Activated naive CD8-positive, alpha-beta T cell treated with anti-CD3 and anti-CD28 coated beads, Interleukin-2, amount 50 U/mL, for 16 hours (primary cell): ENCODE data around the gene NCAN.
A peak's percentile ranks its signal among the peaks of the same experiment; 100 is the strongest.
"Not testable (repeated sequence)": the region's sequence is repeated elsewhere in the genome, so short reads cannot be mapped to it uniquely, and the experiment has no call there.

Source experiments
- DNase-seq: peaks from one replicate; pipeline ENCODE4 v3.0.0-alpha.2; 2020; ENCODE audit warnings: low read depth, low spot score

NCAN gene

DNA sequence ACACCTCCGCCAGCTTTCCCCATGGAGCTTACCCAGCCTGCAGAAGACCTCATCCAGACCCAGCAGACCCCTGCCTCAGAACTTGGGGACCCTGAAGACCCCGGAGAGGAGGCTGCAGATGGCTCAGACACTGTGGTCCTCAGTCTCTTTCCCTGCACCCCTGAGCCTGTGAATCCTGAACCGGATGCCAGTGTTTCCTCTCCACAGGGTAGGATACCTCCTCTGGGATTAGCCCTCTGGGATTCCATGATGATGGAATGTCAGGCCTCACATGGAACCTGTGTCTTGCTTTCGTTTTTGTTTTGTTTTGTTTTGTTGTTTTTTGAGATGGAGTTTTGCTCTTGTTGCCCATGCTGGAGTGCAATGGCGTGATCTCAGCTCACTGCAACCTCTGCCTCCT is 17.8 kb upstream of the NCAN start:
- DNase-seq, result no peak

DNA sequence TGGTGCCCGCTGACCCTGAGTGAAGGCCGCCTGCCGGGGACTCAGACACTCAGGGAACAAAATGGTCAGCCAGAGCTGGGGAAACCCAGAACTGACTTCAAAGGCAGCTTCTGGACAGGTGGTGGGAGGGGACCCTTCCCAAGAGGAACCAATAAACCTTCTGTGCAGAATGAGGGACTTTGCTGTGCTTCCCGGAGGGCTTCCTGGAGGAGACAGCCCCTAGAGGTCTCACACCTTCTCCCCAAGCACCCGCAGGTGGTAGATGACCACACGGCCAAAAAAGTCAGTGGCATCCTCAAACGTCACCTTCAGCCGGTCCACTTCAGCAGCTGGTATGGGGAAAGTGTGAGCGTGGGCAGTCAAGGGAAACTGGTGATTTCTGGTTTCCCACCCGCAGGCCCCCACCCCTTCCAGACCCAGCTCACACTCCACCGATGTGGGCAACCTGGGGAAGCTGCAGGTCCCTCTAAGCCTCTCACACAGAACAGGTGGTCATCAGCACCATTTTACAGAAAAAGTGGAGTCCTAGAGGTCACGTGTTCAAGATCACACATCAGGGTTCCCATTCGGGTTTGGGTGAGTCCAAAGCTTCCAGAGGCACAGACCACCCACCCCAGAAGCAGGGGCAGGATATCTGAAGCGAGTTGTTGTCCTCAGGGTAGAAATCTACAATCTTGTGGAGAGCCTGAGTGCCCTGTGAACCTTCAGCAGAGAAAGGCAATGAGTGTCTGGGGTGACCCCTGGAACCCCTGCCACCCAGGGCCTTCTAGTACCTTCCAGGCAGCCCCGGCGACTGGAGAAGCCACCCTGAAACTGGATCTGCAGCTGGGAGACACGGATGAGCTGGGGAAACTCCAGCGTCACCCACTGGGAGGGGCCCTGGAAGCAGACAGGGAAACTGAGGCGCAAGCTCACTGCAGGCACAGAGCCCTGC is 9.8 kb upstream of the NCAN start:
- DNase-seq, result no peak

DNA sequence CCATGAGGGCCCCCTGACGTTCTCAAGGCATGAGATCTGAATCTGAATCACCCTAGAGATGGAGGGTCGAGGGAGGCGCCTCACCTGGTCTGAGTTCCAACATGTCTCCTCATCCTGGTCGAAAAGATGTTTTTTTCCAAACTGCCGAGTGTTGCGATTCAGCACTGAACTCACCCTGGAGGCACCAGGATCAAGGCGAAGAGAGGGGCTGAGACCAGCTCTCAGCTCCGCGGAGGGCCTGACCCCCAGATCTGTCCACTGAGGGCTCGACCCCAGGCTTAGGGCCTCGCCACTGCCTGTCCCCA is 9.1 kb upstream of the NCAN start:
- DNase-seq, result no peak

DNA sequence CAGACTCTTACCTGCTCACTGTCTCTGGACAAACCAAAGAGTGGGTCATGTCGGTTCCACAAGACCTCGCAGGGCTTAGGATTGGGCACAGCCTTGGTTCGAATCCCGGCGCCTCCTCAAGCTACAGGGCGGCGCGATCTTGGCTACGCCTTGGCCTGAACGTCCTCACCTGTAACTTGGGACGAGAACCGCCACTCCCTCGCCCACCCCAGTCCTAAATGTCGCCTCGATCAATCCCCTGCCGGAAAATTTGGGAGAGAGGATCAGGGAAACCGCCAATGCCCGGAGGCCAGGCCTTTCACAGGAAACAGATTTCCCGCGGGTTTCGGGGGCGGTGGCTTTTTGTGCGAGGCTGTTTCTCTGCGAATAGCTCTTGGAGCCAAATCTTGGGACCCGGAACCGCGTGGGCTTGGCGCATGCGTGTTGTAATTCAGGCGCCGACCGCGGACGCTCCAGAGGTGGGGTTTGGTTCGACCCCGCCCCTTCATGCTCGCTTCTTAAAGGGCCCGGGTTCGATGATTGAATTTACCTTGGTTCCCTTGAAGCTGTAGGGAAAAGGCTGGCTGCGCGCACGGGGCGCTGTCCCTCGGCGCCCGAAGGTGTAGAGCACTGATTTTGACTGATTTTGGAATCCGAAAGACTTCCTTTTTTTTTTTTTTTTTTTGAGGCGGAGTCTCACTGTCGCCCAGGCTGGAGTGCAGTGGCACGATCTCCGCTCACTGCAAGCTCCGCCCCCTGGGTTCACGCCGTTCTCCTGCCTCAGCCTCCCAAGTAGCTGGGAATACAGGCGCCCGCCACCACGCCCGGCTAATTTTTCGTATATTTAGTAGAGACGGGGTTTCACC is 8.5 kb upstream of the NCAN start, which contains the start of gene NR2C2AP:
NR2C2AP (minus strand) TSS at position 403 of the 845 bp plus-strand sequence; CDS start at position 49, 354 bp downstream.
- peak; percentile 87 for DNase-seq

DNA sequence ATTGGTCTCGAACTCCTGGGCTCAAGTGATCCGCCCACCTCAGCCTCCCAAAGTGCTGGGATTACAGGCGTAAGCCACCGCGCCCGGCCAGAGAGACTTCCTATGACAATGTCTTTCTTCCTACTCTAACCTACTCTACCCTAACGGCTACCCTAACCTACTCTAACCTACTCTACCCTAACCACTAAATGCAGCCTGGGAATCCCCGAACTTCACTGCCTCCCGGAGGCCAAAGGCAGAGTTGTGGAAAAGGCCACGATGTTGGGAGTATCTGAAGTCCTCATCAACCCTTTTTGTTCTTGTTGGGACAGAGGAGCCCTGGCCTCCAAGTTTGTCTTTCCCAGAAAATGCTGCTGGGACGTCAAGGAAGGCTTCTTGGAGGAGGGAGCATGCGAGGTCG is 7.6 kb upstream of the NCAN start:
- no peak for DNase-seq

DNA sequence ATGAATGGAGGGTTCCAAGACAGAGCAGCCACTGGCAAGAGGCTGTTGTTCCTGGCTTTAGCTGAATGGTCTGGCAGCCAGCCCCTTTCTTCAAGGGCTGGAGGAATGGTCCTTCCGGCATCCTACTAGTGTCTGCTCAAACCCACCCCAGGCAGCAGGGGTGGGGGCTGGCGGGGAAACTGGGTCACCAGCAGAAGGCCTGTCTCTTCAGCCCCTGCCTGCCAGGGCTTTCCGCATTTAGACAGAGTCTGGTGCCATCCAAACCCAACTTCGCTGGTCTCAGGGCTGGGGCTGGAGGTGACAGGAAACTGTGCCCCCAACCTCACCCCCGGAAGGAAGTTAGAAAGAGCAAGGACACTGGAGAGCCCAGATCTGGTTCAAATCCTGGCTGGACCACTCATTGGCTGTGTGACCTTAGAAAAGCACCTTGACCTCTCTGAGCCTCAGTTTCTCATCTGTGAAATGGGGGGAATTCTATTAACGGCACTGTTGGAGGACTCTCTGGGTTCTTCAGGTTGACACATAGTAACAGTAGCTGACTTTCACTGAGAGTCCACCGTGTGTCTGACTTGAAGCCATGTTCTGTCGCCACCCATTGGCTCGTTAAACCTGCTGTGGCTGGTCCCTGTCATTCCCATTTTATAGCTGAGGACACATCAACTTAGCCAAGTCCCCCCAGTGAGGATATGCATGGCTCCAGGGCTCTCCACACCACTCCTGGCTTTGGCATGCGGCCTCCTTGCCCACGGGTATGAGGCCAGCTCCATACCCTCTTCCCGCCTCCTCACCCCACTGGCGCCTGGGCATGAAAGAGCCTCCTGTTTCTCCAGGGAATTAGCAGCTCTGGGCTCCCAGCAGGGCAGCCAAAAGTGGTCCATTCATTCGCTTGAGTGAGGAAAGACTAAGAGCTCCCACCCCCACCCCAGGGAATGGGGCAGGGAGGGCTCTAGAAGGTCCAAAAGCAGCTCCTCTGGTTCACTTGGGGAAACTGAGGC is 6.0 kb upstream of the NCAN start:
- DNase-seq, result no peak

DNA sequence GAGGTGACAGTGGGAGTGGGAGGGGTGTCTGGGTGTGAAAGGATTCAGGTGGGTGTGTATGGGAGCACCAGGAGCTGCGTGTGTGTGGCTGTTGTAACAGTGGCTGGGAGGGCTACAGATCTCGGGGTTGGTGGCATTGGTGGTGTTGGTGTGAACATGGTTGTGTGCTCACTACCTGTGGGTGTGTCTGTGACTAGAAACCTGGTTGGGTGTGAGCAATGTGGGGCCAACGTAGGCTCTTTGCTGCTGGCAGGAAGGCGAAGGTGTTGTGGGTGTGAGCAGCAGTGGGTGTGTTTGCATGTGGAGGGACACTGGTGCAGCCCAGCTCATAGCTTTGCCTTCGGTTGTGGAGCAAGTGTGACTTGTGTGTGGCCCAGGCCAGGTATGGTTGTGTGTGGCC is 4.8 kb upstream of the NCAN start:
- DNase-seq, result no peak

DNA sequence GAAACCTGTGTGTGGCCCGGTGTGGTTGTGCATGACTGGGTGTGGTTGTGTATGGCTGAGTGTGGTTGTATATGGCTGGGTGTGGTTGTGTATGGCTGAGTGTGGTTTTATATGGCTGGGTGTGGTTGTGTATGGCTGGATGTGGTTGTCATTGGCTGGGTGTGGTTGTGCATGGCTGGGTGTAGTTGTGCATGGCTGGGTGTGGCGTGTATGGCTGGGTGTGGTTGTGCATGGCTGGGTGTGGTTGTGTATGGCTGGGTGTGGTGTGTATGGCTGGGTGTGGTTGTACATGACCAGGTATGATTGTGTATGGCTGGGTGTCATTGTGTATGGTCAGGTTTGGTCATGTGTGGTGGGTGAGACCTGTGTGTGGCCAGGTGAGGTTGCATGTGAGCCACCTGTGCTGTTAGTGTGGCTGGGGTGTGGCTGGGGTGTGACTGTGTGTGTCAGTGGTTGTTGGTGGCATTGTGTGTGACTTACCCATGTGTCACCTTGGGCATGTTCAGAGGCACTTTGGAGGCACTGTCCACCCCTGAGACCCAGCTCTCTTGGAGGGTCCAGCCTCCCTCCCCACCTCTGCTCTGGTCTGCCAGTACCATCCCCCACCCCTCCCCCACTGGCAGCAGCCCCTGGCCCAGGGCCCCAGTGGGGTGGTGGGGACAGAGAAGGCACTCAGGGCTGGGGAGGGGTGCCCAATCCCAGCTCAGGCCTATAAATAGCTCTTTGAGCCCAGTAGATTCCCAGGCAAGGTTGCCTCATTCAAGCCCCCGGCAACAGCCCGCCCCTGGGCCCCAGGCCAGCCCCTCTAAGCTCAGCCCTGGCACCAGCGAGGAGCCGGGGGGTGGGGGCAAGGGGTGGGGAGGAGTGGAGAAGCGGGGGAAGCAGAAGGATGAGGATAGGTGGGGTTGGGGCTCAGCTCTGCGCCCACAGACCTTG is 3.9 kb upstream of the NCAN start:
- no peak for DNase-seq

DNA sequence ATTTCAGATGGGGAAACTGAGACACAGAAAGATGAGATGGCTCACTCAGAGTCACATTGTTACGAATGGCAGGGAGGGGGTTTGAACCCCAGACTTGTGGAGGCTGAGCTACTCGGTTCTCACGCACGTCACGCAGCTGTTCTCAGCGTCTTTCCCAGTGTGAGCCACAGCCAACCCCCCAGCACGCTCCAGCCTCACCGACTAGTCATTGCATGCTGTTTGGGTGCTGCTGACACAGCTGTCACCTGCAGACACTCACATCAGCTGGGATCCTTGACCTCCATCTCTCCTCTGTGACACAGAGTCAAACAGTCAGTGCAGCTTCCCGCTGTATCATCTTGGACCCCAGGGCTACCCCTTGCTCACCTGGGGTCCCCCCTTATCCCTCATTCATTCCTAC is 2.4 kb upstream of the NCAN start:
- no peak for DNase-seq

DNA sequence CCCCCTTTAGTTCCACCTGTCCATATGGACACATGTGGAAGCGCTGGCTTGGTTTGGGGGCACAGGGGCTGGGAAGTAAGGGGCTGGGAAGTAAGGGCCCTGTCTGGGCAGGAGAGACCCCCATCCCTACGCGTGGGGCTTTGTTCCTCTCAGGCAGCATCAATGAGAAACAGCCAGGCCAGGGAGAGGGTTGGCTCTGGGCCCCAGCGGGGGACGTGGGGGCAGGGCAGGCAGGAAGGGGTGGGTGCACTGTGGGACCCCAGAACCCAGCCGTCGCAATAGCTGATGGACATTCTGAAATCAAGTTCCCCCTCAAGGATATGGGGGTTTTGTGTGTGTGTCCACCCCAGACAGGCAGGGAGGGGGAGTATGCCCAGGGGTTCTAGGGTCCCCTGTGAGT is 1.2 kb downstream of the NCAN start:
- DNase-seq, result no peak

DNA sequence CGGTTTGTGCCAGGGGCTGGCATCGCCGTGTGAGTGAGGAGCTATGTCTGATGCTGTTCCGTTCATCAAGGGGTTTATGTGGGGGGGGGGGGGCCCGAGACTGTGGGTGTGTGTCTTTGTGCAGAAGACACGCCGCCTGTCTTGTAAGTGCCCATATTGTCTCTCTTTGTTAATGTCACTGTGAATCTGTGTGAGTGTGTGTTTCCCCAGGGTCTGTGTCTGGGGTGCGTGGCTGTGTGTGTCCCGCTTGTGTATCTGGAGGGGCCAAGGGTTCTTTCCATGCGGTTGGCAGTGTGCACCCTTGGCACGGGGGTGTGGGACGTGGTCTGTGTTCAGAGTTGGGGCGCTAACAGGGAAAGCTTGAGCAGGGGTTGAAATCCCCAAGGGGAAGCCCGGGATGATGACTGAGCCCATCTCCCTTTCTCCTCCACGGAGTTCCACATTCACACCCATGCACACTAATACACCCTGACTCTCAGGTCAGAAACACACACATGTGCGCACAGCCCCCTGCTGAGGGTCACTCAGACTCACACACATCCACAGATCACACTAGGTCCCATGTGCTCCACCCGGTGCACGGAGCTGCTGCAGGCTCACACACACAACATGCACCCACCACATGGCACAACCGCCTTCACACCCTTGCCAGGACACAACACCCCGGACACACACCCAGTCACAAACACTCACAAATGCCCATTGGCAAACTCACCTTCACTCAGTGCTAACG is 1.8 kb downstream of the NCAN start:
- no peak for DNase-seq

DNA sequence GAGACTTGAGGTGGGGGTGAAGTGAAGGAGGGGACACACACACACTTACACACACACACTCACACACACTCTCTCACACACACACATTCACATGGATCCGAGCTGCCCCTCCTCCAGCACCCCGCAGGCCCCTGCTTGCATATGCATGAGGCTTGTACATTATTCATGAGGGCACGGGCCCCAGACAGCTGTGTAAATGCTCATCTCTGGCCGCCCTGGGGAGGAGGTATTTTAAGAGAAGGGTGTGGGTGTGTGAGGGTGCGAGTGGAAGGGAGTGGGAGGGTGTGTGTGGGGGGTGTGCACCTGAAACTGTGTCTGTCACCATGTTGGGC is 2.4 kb downstream of the NCAN start:
- DNase-seq, result no peak

DNA sequence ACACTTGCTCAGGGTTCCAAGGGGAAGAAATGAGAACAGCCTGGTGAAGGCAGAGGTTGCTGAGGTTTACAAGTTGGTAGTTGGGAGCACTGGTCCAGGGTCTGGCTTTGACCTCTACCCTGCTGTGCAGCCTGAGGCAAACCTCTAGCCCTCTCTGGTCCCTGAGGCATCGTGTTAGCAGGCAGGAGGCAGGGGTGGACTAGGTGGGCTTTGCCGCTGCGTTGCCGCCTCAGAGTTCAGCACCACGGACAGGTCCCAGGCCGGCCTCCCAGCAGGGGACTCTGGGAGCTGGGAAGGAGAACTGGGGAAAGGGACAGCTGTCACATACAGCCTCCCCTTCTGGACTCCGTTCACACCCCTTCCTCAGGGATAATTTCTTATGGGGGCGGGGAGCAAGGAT is 3.1 kb downstream of the NCAN start:
- no peak for DNase-seq

DNA sequence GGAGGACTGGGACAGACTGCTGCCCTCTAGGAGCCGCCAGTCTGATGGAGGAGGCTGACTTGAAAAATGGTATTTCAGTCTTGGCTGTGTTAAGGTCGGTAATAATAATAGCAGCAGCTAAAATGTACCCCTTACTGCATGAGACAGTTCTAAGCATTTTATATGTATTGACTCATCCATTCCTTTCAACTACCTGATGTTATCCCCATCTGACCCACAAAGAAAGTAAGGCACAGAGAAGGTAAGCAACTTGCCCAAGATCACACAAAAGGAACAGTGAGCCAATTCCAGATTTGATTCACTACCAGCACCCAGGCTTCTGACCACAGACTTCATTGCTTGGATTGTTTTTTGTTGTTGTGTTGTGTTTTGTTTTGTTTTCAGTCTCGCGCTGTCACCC is 4.0 kb downstream of the NCAN start:
- DNase-seq, result no peak

DNA sequence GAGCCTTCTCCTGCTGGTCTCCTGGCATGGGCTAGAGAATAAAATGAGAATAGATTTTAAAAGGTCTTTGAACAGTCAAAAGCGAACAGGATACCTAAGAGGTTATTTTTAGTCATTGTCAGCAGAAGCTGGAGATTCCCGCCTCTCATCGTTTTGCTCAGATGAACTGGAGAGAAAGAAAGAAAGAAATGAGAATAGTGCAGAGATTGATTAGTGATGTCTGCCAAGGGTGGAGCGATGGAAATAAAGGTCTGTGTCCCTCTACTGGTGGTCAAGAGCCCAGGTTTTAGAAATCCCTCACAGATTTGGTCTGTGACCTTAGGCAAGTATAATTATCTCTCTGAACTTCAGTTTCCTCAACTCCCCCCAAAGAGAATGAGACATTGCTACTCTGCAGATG is 5.3 kb downstream of the NCAN start:
- DNase-seq, result no peak

DNA sequence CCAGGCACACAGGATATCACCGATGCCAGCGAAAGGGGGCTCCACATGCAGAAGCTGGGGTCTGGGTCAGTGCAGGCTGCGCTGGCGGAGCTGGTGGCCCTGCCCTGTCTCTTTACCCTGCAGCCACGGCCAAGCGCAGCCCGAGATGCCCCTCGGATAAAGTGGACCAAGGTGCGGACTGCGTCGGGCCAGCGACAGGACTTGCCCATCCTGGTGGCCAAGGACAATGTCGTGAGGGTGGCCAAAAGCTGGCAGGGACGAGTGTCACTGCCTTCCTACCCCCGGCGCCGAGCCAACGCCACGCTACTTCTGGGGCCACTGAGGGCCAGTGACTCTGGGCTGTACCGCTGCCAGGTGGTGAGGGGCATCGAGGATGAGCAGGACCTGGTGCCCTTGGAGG is 7.2 kb downstream of the NCAN start:
- DNase-seq, result no peak

DNA sequence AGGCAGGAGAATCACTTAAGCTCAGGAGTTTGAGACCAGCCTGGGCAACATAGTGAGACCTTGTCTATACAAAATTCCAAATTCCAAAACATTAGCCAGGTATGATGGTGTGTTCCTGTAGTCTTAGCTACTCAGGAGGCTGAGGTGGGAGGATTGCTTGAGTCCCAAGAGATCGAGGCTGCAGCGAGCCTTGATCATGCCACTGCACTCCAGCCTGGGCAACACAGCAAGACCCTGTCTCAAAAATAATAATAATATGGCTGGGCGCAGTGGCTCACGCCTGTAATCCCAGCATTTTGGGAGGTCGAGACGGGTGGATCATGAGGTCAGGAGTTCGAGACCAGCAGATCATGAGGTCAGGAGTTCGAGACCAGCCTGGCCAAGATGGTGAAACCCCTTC is 9.2 kb downstream of the NCAN start:
- DNase-seq, result not testable (repeated sequence)

DNA sequence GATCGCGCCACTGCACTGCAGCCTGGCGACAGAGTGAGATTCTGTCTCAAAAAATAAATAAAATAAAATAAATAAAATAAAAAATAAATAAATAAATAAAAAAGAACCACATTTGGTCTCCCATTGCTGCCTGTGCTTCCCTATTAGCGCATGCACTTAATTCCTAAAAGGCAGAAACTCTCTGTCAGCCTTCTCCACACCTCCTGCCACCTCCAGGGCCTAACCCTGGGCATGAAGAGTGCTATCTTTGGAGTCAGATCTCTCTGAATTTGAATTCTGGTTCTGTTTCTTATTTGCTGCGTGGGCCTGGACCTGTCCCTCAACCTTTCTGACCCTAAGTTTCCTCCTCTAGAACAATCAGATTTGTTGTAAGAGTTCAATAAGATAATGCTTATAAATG is 11.3 kb downstream of the NCAN start:
- no peak for DNase-seq

DNA sequence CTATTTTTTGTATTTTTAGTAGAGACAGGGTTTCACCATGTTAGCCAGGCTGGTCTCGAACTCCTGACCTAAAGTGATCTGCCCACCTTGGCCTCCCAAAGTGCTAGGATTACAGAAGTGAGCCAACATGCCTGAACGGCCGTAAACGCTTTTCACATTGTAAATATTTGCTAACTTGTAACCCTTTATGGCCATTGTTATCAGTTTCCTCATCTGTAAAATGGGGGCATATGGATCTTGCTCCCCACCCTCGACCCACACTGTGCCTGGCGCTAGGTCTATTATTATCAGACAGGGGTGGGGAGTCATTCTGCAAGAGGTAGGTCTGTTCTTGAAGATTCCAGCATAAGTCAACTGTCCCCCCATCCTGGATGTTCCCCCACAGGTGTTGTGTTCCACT is 11.9 kb downstream of the NCAN start:
- DNase-seq, result no peak
